Liver (tissue), 3 donors: ENCODE measurements around the gene PADI3.

Experiments
- CTCF ChIP-seq: fragments of 150-350 bp; IDR thresholded peaks from 2 replicates; pipeline ENCODE4 v1.5.1; 2017; ENCODE audit warnings: improper control_type of control experiment, low read depth, low read length; ENCODE audit not compliant: missing input control
- MAX ChIP-seq: IDR thresholded peaks from 2 replicates; pipeline ENCODE4 v1.6.1; 2016; ENCODE audit warnings: antibody characterized with exemption
- TAF1 ChIP-seq: conservative IDR thresholded peaks from 2 replicates; pipeline ENCODE4 v1.6.1; 2016; ENCODE audit warnings: antibody characterized with exemption, mild to moderate bottlenecking
- donor health status: healthy.
- donor health status: healthy.

- TF ChIP-seq CTCF, result no peak
- TF ChIP-seq TAF1, result no peak
- TF ChIP-seq MAX, result no peak
Measured at GRCh38 chr1:17235135-17235885, 13.6 kb upstream of the PADI3 start.
